Lung (tissue), 12 donors: ENCODE data around the gene PHAX. TPM values are rescaled to one million over a fixed set of nuclear protein-coding genes. Genes with fewer than 3 reads are reported as not detected.
A peak's percentile ranks its signal among the peaks of the same experiment; 100 is the strongest.
"Not testable (repeated sequence)": the region's sequence is repeated elsewhere in the genome, so short reads cannot be mapped to it uniquely, and the experiment has no call there.

ENCODE experiments used
- ATAC-seq: fragments of 200-7000 bp; cut with Tn5 transposase; one replicate; pipeline ENCODE4 v1.9.1; 2020; ENCODE audit warnings: moderate number of reproducible peaks; ENCODE audit not compliant: insufficient read depth, low FRiP score
- DNase-seq, 3 donors: peaks; one replicate each; pipeline ENCODE4 v3.0.0-alpha.2; 2013 to 2017
- H3K27ac ChIP-seq, 2 donors: one replicate each; pipeline ENCODE4 v1.5.1; 2013; ENCODE audit warnings: mild to moderate bottlenecking in 2 of 2, moderate library complexity in 2 of 2, control low read depth in 1 of 2, inconsistent platforms in 1 of 2, low read depth in 1 of 2, low read length in 1 of 2
- H3K27me3 ChIP-seq, 3 donors: one replicate each; pipeline ENCODE4 v1.5.1; 2013; ENCODE audit warnings: low read length in 2 of 3; ENCODE audit not compliant: control insufficient read depth in 3 of 3, insufficient read depth in 3 of 3
- H3K36me3 ChIP-seq, 4 donors: one replicate each; pipeline ENCODE4 v1.5.1; 2013; ENCODE audit warnings: low read length in 4 of 4, mild to moderate bottlenecking in 1 of 4, moderate library complexity in 1 of 4; ENCODE audit not compliant: control insufficient read depth in 4 of 4, insufficient read depth in 4 of 4
- H3K4me1 ChIP-seq, 5 donors: one replicate each; pipeline ENCODE4 v1.5.1; 2013; ENCODE audit warnings: low read length in 5 of 5, mild to moderate bottlenecking in 2 of 5, moderate library complexity in 1 of 5; ENCODE audit not compliant: control insufficient read depth in 5 of 5, insufficient read depth in 5 of 5
- H3K4me3 ChIP-seq: one replicate; pipeline ENCODE4 v1.5.1; 2013; ENCODE audit warnings: mild to moderate bottlenecking, control low read depth, moderate library complexity
- H3K9ac ChIP-seq, 2 donors: one replicate each; pipeline ENCODE4 v1.5.1; 2013; ENCODE audit warnings: low read length in 2 of 2, control low read depth in 1 of 2; ENCODE audit not compliant: insufficient read depth in 1 of 2
- H3K9me3 ChIP-seq, 4 donors: one replicate each; pipeline ENCODE4 v1.5.1; 2013; ENCODE audit warnings: low read length in 3 of 4, mild to moderate bottlenecking in 1 of 4, moderate library complexity in 1 of 4; ENCODE audit not compliant: control insufficient read depth in 4 of 4, insufficient read depth in 3 of 4
- WGBS, 2 donors: extraction: QIAGEN DNeasy Blood & Tissue Kit; methylation state at CpG; one replicate each; pipeline ENCODE4 v1.1.7; 2013; 5-methylcytosine and 5-hydroxymethylcytosine counted together
- polyA plus RNA-seq, 2 donors: library from polyadenylated mRNA; stranded (reverse); fragments of 200-250 nt; gene quantifications; one replicate each; pipeline ENCODE4 v1.2.1, GENCODE V29; 2013
- total RNA-seq, 2 donors: library from RNA; depleted of rRNA in 1 of 2; stranded (reverse); fragments of >200 nt in 1 of 2; gene quantifications; one replicate each; pipeline ENCODE4 v1.2.1, GENCODE V29; 2014 to 2021
- TF ChIP-seq, protein P1 (sequence below): IDR thresholded peaks from 2 replicates; pipeline ENCODE4 v1.5.1; 2012; ENCODE audit warnings: mild to moderate bottlenecking; ENCODE audit errors: control extremely low read depth, extremely low read depth
- donor health status: control.
- donor health status: control.
- donor health status: Bipolar disorder and iron deficiency.
- donor health status: healthy.
- donor health status: DM: yes; HTN: yes; CAD: no.

The PHAX gene
- total and polyA plus RNA-seq, 4 donors, result 12.8 to 57.3 (median 18.0) TPM

DNA sequence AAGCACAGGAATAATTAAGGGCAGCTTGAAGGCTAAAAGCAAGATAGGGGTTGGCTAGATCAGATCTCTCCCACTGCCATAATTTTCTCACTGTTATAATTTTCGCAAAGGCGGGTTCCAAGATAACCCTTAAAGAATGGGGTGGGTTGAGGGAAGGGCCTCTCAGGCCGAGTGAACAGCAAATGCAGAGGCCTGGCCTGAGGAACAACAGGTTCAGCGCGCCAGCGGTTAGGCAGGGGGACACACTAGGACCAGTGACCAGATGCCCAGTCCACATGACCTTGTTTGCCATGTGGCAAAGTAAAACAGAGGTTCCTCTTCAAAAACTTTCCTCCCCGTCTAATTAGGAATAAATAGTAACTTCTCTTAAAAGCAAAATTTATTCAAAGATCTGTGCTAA, 1.2 kb upstream of the PHAX start:
- H3K4me1 ChIP-seq, result peaks cover 0 to 12% (median 4%) of the 10 kb centered on the region in 5 donors
- no peak overlapping the region for H3K4me3 ChIP-seq
- peaks cover 0 to 2% (median 0%) of the 10 kb centered on the region in 4 donors for H3K9me3 ChIP-seq
- 96 to 97% methylated on average over 7 of the region's 7 CpGs for WGBS, 2 donors
- ATAC-seq, result no peak
- H3K27me3 ChIP-seq, result no peaks in the 10 kb centered on the region
- no peak for DNase-seq
- no peak overlapping the region for H3K9ac ChIP-seq
- TF ChIP-seq, protein P1, sequence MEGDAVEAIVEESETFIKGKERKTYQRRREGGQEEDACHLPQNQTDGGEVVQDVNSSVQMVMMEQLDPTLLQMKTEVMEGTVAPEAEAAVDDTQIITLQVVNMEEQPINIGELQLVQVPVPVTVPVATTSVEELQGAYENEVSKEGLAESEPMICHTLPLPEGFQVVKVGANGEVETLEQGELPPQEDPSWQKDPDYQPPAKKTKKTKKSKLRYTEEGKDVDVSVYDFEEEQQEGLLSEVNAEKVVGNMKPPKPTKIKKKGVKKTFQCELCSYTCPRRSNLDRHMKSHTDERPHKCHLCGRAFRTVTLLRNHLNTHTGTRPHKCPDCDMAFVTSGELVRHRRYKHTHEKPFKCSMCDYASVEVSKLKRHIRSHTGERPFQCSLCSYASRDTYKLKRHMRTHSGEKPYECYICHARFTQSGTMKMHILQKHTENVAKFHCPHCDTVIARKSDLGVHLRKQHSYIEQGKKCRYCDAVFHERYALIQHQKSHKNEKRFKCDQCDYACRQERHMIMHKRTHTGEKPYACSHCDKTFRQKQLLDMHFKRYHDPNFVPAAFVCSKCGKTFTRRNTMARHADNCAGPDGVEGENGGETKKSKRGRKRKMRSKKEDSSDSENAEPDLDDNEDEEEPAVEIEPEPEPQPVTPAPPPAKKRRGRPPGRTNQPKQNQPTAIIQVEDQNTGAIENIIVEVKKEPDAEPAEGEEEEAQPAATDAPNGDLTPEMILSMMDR, result no peak
- H3K36me3 ChIP-seq, result peaks cover 5 to 10% (median 6%) of the 10 kb centered on the region in 4 donors
- peak overlapping the region in 1 of 2 donors; percentile 53 for H3K27ac ChIP-seq

DNA sequence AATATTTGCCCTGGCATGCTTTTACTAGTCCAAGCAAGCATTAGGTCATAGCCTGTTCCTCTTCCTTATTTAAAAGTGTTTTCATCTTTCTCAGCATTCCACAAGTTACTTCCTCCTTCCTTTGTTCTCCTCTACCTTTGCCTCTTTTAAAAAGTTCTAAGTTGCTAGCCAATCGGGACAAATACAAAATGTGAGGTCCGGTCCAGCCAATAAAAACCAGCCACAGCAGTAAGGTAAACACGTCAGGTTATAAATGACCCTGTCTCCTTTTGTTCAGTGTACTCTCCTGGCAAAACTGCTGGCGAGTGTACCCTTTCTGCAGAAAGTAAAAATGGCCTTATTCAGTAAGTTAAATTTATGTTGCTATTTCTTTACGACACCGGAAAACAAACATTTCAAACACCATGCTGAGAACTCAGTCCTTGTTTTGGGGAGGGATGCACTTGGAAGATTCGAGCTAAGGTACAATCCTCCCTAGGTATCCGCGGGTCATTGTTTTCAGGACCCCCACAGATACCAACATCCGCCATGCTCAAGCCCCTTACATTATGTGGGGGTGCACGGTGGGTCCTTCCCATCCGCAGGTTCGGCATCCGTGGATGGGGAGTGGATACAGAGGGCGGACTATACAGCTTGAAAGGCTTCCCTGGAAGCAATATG, 646 bp upstream of the PHAX start:
- Histone ChIP-seq H3K9ac (peak overlapping the region in 1 of 2 donors; percentile 34), H3K4me3 (peak overlapping the region; percentile 6), H3K4me1 (peaks cover 0 to 12% (median 4%) of the 10 kb centered on the region in 5 donors)

DNA sequence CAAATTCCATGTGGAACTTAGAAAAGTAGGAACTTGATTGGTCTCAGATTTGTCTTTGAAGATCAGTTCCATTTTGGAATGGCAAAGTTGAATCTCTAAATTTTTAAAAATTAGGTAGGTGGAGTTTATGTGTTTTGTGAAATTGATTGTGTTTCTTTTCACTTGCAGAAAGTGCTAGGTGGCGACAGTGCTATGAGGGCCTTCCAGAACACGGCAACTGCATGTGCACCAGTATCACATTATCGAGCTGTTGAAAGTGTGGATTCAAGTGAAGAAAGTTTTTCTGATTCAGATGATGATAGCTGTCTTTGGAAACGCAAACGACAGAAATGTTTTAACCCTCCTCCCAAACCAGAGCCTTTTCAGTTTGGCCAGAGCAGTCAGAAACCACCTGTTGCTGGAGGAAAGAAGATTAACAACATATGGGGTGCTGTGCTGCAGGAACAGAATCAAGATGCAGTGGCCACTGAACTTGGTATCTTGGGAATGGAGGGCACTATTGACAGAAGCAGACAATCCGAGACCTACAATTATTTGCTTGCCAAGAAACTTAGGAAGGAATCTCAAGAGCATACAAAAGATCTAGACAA, 2.8 kb downstream of the PHAX start:
- H3K4me1 ChIP-seq, result peaks cover 0 to 12% (median 6%) of the 10 kb centered on the region in 5 donors
- no peak for ATAC-seq
- H3K36me3 ChIP-seq, result peaks cover 6 to 19% (median 7%) of the 10 kb centered on the region in 4 donors
- H3K4me3 ChIP-seq, result no peak overlapping the region
- no peak for DNase-seq
- no peak overlapping the region for H3K27ac ChIP-seq
- H3K9ac ChIP-seq, result no peak overlapping the region
- TF ChIP-seq, protein P1, result no peak
- 82 to 88% methylated on average over 6 of the region's 6 CpGs for WGBS, 2 donors
- no peaks in the 10 kb centered on the region for H3K27me3 ChIP-seq
- H3K9me3 ChIP-seq, result peaks cover 0 to 2% (median 0%) of the 10 kb centered on the region in 4 donors

More for the DNA sequence above, 646 bp upstream of the PHAX start:
- 69 to 76% methylated on average over 15 of the region's 15 CpGs for WGBS, 2 donors
- DNase-seq, H3K27me3 ChIP-seq, H3K9me3 ChIP-seq, ATAC-seq: not testable (repeated sequence)
- peaks cover 6 to 13% (median 7%) of the 10 kb centered on the region in 4 donors for H3K36me3 ChIP-seq
- H3K27ac ChIP-seq, result peak overlapping the region in 1 of 2 donors; percentile 75

DNA sequence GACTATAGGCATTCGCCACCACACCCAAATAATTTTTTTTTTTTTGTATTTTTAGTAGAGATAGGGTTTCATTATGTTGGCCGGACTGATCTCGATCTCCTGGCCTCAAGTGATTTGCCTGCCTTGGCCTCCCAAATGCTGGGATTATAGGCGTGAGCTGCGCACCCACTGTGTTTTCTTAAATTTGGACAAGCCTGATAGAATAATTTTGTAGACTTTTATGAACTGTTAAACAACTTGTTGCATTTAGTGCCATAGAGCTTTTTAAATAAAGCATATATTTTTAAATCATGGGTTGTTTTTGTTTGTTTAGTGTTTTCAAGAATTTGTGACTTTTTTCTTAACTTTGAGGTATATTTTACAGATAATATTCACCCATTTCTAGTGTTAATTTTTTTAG, 4.8 kb downstream of the PHAX start:
- Histone ChIP-seq H3K27ac (no peak overlapping the region), H3K27me3 (no peaks in the 10 kb centered on the region), H3K36me3 (peaks cover 7 to 25% (median 13%) of the 10 kb centered on the region in 4 donors), H3K9ac (no peak overlapping the region), H3K9me3 (no peaks in the 10 kb centered on the region), H3K4me3 (no peak overlapping the region), H3K4me1 (peaks cover 0 to 12% (median 3%) of the 10 kb centered on the region in 5 donors)
- TF ChIP-seq, protein P1, result no peak
- 88 to 95% methylated on average over 5 of the region's 5 CpGs for WGBS, 2 donors
- DNase-seq, result no peak
- no peak for ATAC-seq
